NCI-H146 treated with DMSO at 0.1 percent for 48 hours (cell line): Measurements from ENCODE around the gene DHRS7B.
A peak's percentile ranks its signal among the peaks of the same experiment; 100 is the strongest.
"Not testable (repeated sequence)": the region's sequence is repeated elsewhere in the genome, so short reads cannot be mapped to it uniquely, and the experiment has no call there.

Source experiments
- DNase-seq: peaks from one replicate; lab custom pipeline; 2025; ENCODE audit not compliant: unreplicated experiment; lab: John Stamatoyannopoulos, UW

DHRS7B gene

DNA sequence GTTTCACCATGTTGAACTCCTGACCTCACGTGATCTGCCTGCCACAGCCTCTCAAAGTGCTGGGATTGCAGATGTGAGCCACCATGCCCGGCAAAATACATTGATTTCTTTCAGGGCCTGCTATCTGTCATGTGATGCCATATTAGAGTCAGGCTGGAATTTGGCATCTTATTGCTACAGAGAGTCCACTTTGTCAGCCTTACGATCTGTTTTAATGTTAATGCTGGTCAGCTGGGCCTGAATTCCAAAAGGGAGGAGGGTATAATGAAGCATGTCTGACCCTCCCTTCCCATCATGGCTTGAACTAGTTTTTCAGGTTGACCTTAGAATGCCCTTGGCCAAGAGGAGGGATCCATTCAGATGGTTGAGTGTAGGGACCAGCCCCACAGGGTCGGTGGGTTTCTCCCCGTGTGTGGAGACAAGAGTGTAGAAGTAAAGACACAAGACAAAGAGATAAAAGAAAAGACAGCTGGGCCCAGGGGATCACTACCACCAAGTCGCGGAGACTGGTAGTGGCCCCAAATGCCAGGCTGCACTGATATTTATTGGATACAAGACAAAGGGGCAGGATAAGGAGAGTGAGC lies 19.6 kb upstream of the DHRS7B start:
- DNase-seq, result not testable (repeated sequence)

DNA sequence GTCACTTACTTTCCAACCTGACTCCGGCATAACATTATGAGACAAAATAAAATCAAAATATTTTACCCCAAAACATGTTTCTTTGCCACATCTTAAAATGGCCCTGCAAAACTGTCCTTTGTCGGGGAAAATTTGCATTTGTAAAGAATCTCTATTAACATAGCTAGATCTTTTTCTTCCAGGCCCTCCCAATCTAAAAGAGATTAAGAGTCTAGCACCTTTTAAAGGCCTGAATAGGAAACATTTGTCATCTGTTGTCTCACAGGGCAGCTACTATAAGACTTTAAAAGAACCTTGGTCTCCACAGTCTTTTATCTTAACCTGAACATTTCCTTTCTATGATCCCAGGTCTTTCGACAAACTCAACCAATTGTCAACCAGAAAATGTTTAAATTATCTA lies 18.1 kb upstream of the DHRS7B start:
- no peak for DNase-seq

DNA sequence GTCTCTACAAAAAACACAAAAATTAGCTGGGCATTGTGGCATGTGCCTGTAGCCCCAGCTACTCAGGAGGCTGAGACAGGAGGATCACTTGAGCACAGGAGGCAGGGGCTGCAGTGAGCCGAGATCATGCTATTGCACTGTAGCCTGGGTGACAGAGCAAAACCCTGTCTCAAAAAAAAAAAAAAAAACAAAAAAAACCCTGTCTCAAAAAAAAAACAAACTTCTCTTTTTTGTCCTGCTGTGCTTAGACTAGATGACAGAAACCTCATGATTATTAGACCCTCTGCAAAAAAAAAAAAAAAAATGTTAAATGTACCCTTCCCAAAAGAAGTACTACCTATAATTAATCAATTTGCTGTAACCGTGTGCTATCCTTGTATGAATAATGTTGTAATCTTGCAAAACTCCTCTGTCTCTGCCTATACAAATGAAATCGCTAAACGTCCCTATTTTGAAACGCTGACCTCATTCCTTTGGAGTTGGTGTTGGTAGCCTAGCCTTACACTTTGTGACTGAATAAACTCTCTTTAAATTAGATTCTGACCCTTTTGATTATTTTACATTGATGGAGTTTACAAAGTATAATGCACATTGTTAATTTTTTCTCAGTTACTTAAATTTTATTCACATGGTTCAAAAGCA lies 13.6 kb upstream of the DHRS7B start:
- no peak for DNase-seq

DNA sequence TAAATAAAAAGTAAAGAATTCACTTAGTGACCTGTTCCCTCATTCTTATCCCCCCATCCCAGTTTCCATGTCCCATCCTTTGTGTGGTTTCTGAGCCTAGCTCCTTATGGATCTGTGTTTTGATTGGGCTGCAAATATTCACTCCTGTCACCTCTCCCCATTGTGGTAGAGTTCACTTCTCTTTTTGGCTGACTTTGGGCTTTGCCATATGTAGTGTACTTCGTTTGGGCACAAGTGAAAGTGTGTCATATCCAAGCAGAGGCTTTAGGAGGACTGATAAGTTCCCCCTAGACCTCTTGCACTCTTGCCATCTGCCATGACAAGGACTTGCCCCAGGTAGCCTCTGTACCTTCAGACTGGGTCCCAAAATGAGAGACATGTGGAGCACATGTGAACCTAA lies 13.0 kb upstream of the DHRS7B start:
- no peak for DNase-seq

DNA sequence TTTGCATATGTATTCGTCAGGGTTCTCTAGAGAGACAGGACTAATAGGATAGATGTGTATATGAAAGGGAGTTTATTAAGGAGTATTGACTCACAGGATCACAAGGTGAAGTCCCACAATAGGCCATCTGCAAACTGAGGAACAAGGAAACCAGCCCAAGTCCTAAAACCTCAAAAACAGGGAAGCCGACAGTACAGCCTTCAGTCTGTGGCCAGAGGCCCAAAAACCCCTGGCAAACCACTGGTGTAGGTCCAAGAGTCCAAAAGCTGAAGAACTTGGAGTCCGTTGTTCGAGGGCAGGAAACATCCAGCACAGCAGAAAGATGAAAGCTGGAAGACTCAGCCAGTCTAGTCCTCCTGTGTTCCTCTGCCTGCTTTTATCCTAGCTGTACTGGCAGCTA lies 12.0 kb upstream of the DHRS7B start:
- DNase-seq, result not testable (repeated sequence)

DNA sequence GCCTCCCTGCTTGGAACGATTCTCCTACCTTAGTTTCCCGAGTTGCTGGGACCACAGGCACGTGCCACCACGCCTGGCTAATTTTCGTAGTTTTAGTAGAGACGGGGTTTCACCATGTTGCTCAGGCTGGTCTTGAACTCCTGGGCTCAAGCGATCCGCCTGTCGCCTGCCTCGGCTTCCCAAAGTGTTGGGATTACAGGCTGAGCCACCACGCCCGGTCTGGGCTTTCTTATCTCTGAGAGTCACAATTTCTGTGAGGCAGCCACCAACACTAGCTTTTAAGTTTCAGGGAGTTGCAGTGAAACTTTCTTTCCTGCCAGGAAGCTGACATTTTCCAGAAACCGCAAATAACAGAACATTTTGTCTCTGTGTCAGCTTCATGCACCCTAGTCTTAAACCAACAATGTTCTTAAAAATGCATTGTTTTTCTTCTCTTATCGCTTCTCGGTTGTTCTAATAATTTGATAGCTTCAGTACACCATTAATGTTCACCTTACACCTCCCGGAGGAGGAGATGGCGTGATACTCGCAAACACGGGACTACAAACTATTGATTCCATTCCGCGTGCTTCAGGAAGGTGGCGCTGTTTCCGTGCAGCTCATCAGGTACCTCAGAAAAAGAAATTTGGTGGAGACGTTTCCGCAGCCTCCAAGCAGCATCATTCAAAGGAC lies 7.4 kb upstream of the DHRS7B start:
- DNase-seq, result peak; percentile 72

DNA sequence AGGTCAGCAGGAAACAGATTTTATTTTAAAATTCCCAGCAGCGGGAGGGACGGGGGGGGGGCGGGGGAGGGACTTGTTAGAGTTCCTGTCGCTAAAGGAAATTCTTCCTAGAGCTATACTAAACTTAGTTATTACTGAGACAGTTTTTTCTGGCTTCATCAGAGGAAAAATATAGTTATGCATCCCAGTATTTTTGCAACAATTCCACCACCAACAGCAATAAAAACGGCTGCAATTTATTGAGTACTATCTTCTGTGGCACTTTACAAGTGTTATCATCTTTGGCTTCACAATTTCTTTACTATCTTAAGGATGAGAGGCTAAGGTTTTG lies 6.9 kb upstream of the DHRS7B start:
- DNase-seq, result no peak

DNA sequence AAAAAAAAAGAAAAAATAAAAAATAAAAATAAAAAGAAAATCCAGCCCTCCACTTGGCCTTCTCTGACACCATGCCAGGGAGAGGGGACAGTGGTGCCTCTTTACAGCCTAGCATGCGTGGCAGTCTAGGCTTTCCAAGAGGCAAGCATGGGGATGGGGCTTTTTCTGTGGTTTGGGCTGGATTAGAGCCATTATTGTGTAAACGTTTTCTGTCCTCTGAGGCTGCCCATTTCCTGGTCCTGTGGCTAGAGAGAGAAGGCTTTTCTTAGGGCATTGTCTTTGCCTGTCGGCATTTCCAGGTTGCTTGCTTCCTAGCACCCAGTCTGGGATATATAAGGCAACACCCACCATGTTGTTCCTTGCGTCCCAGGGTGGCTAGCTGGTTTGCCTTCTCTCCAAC lies 2.7 kb upstream of the DHRS7B start:
- DNase-seq, result no peak

DNA sequence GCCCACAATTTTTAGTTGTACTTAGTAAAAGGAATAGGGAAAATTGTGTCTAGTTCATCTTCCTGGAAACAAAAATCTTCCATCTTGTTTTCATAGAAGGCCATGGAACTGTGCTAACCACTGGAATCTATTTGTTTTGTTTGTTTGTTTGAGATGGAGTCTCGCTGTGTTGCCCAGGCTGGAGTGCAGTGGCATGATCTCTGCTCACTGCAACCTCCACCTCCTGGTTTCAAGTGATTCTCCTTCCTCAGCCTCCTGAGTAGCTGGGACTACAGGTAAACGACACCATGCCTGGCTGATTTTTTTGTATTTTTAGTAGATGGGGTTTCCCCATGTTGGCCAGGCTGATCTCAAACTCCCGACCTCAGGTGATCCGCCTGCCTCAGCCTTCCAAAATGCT lies 2.2 kb upstream of the DHRS7B start:
- not testable (repeated sequence) for DNase-seq

DNA sequence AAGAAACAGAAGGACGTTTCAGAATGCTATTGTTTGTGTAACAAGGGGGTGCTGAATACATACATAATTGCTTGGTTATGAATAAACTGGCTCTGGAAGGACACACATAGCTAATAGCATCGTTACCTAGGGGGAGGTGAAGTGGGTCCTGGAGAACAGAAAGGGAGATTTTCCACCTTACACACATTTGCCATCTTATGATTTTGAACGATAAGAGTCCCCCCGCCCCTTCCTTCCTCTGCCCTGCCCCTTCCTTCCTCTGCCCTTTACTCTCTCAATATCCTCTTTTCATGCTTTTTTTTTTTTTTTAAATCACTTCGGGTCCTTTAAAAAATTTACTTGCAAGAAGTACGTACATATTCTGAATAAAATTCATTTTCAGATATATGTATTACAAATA lies 902 bp upstream of the DHRS7B start:
- no peak for DNase-seq

DNA sequence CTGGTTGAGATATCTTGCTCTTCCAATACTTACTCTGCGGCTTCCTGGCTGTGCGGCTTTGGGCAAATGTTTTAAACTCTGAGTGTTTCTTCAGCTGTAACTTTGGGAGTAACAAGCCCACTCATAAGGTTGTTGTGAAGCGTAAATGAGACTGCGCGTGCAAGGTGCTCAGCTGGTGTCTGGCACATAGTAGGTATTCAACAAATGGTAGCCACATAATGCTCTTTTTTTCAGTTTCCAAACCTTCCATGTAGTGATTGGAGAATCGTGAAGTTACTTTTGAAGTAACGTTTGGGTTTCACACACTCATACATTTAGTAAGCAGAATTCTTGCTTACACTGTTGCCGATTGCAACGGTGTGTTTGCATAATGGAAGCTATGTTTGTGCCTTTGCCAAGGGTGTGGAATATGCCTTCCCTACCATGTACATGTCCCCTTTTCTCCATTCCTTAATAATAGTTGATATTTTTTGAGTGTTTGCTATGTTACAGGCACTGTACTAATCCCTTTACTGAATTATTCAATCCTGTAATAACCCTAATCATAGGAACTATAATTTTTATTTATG lies 829 bp downstream of the DHRS7B start:
- no peak for DNase-seq

DNA sequence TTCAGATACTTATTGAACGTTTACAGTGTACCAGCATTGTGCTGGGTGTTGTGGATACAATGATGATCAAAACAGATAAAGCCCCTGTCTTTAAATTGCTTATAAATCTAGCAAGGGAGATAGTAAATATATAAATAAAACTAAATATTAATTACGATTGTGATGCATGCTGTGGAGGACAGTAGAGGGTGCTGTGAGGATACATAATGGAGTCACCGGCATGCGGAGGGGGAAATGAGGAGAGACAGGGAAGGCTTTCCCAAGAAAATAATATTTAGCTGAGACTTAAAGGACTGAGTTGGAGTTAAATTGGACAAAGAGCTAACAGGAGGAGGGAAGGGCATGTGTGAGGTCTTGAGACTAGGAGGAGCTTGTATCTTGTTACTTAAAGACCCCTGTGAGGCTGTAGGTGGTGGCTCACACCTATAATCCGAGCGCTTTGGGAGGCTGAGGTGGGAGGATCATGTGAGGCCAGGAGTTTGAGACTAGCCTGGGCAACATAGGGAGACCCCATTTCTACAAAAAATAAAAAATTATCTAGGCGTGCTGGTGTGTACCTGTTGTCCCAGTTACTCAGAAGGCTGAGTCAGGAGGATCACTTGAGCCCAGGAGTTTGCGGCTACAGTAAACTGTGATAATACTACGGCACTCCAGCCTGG lies 2.4 kb downstream of the DHRS7B start:
- no peak for DNase-seq

DNA sequence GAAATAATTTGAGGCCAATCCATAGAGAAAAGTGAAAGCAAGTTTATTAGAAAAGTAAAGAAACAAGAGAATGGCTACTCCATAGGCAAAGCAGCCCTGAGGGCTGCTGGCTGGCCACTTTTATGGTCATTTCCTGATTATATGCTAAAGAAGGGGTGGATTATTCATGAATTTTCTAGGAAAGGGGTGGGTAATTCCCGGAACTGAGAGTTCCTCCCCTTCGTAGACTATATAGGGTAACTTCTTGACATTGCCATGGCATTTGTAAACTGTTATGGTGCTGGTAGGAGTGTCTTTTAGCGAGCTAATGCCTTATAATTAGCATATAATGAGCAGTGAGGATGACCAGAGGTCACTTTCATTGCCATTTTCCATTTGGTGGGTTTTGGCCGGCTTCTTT lies 4.4 kb downstream of the DHRS7B start:
- DNase-seq, result no peak

DNA sequence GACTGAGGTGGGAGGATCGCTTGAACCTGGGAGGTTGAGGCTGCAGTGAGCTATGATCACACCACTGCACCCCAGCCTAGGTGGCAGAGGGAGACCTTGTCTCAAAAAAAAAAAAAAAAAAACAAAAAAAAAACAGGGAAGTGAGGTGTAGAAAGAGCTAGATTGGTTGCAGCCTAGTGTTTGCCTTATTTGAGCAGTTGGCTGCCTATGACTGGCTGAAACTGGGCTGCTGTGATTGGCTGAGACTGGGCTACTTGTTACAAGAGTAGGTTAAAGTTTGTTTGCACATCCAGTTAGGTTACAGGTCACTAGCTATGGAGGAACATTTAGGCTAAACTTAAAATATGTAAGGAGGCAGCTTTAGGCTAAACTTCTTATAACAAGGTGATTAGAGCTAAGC lies 5.7 kb downstream of the DHRS7B start:
- DNase-seq, result no peak

DNA sequence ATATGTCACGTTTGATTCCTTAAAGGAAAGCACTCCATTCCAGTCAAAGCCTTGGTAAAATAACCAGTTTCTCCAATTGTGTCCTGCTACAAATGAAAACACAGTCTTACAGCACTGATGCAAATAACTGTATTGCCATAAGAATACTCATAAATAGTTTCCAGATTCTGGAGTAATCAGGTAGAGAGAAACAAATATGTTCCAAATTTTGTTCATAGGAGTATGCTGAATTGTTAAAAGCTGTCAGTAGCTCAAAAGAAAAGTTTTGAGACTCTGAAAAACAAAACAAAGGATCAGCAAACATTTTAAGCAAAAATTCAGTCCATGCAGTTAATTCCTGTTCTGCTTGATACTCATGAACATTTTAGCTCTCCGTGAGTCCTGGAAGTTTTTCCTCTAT lies 7.8 kb downstream of the DHRS7B start:
- no peak for DNase-seq

DNA sequence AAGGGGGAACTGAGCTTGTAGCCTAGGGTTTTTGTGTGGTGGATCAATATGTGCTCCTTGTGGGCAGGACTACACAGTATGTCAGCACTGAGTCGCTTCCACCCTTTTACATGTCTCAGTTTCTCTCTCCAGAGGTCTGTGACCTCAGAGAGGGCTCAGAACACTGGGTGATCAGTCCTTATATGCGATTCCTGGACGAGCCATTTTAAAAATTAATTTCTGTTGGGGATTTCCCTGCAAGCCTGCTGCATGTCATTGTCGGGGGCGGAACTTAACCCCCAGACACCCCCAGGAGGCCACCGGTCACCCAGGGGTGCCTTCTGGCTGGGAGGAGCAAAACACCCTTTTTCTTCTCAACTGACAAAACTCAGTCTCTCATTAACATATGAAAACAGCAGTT lies 14.1 kb downstream of the DHRS7B start:
- DNase-seq, result no peak

DNA sequence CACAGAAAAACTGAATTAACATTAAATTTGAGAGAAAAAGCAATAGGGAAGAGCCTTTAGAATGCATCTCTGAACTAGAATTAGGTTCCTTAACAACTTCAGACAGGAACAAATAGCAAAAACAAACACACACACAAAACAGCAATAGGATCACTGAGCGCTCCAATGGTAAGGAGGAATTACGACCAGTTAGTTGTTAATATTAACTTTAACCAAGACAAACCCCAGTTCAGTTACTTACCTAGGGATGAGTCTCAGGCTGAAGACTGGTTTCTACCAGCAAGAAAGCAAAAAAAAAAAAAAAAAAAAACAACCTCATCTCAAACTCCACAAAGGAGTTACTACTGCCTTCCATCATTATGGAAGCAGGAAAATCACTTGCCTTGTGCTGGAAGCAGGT lies 14.6 kb downstream of the DHRS7B start:
- no peak for DNase-seq

DNA sequence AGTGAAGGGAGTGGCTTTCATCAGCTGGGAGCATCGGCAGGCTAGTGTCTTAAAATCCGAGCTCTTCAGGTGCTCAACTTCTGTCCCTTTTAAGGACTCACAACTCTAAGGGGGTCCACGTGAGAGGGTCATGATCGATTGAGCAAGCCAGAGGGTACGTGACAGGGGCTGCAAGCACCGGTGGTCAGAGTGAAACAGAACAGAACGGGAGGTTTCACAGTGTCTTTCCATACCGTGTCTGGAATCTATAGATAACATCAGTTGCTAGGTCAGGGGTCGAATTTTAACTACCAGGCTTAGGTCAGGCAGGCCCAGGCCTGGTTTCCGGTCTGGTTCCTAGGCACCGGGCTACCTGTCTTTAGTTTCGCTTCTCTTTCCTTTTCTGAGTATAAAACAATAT lies 15.3 kb downstream of the DHRS7B start:
- DNase-seq, result not testable (repeated sequence)

DNA sequence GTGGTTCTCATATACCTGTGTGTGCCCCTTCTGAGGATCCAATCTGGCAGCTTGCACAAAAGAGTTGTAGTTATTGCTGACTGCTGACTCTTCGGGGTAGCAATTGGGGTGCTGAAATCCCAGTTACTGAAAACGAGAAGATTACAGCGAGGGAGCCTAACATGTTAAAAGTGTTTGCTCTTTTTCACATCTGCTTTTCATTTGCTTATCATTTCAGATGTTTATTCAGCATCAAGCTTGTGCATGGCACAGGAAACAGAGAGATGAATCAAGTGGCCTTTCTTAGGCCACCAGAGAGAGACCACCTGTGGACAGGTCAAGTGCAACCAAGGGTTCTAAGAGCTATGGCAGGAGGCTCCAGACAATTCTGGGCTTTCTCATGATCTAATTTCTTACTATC lies 16.9 kb downstream of the DHRS7B start:
- DNase-seq, result no peak

DNA sequence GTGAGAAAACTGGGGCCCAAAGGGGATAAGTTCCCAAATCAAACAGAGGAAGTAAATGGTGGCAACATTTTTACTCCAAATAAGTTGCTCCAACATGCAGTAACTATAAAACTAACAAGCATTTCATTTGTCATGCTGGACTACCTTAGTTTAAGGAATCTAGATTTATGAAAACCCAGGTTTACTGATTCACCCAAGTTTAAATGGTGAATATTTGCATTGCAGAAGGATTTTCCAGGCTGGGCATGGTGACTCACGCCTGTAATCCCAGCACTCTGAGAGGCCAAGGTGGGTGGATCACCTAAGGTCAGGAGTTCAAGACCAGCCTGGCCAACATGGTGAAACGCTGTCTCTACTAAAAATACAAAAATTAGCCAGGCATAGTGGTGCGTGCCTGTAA lies 17.5 kb downstream of the DHRS7B start:
- not testable (repeated sequence) for DNase-seq

DNA sequence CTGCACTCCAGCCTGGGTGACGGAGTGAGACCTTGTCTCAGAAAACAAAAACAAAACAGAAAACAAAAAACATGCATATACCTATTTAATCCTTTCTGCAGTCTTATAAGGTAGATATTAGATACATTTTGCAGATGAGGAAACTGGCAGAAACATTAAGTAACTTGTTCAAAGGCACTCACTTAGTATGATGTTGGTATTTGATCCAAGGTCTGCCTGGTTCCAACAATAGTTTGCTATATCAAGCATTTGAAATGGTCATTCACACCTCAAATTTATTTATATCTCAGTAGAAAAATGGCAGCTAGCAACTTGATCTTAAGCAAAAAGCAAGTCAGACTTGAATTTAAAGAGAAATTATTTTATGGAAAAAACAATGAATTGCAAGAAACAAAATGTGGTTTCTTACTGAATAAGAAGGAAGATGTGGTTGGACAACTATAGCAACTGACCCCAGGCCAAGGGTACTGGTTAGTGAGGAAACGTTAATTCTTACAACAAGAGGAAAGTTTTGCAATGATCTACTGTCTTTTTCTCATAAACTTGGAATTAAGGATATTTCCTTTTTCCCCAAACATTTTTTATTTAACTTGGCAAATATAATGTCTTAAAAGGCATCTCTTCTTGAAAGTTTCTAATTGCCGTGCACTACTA lies 19.7 kb downstream of the DHRS7B start:
- DNase-seq, result no peak
